Activated T-cell treated with anti-CD3 and anti-CD28 coated beads for 1 hour (primary cell): ENCODE measurements around the gene SLC16A11.

Source experiments
- DNase-seq: peaks from one replicate; pipeline ENCODE4 v3.0.0-alpha.2; 2020; ENCODE audit warnings: low read depth

SLC16A11 gene

DNA sequence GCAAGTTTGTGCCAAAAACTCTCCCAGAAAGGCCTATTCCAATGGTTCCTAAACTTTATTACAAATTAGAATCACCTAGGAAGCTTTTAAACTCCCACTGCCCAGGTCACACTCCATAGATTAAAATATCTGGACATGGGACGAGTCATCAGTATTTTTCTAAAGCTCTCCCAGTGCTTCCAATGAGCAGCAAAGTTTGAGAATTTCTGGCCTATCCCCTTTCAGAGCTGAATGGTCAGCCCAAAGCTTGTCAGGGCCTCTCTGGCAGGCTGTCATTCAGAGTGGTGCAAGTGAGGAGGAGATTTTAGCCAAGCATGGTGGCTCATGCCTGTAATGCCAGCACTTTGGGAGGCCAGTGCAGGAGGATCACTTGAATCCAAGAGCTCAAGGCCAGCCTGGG lies 18.6 kb downstream of the SLC16A11 start:
- DNase-seq = no peak

DNA sequence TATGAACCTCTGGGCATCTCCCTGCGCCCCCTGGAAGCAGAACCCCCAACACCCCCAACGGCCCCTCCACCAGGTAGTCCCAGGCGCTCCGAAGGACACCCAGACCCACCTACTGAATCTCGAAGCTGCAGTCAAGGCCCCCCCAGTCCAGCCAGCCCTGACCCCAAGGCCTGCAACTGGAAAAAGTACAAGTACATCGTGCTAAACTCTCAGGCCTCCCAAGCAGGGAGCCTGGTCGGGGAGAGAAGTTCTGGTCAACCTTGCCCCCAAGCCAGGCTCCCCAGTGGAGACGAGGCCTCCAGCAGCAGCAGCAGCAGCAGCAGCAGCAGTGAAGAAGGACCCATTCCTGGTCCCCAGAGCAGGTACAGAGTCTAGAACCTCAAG lies 19.5 kb downstream of the SLC16A11 start:
- DNase-seq = no peak

DNA sequence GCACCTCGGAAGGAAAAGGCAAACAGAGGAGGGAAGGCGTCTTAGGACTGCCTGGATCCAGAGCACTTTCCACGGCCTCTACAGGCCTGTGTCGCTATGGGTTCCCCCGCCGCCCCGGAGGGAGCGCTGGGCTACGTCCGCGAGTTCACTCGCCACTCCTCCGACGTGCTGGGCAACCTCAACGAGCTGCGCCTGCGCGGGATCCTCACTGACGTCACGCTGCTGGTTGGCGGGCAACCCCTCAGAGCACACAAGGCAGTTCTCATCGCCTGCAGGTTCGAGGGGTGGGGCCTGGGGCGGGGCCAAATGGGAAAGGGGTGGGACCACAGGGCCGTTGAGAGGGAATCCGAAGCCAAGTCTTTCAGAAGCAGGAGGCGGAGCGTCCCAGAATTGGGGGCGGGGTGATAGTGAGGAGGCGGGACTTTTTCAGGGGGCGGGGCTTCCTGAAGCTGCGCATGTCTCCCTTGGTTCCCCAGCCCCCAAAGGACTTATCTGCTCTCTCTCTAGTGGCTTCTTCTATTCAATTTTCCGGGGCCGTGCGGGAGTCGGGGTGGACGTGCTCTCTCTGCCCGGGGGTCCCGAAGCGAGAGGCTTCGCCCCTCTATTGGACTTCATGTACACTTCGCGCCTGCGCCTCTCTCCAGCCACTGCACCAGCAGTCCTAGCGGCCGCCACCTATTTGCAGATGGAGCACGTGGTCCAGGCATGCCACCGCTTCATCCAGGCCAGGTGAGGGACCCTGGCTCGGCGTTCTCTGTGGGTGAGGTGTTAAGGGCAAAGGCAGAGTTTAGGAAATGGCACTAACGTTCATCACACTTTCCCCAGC lies 20.1 kb downstream of the SLC16A11 start:
- peak; percentile 87 for DNase-seq

DNA sequence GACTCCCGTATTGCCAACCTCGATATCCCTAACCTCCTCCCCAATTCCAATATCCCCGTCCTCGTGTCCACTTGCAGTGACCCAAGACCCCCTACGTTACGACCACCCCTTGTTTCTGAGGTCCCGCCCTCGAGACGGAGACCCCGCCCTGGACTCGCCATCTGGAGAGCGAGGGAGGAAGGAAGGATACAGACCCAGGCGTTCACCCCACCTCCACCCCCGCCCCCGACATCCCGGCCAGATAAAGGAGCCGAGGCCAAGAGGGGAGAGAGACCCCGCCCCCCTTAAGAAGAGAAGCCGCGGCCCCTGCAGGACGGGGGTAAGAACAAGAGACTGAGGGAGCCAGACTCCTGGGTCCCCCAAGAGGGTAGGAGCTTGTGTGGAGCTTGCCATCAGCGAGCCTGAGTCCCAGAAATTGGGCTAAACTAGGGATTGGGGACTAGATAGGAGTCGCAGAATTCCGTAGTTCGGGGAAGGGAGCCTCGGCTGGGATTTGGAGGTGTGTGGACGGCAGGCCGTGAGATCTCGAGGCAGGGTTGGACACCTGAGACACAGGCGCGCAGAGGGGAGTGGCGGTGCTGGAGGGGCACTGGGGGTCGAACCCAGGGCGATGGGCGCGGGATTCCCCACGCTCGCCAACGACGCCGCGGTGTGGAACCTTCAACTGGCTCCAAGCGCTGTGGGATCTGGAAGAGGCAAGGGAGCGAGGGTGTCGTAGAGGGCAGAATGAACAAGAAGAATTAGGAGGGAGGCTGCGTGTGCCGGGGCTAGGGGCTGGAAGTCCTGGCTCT lies 20.9 kb downstream of the SLC16A11 start, which contains the start of gene BCL6B:
Gene BCL6B (plus strand): TSS at position 270 of the 791 bp plus-strand sequence. CDS start 622 bp downstream, outside the sequence.
- DNase-seq = no peak

DNA sequence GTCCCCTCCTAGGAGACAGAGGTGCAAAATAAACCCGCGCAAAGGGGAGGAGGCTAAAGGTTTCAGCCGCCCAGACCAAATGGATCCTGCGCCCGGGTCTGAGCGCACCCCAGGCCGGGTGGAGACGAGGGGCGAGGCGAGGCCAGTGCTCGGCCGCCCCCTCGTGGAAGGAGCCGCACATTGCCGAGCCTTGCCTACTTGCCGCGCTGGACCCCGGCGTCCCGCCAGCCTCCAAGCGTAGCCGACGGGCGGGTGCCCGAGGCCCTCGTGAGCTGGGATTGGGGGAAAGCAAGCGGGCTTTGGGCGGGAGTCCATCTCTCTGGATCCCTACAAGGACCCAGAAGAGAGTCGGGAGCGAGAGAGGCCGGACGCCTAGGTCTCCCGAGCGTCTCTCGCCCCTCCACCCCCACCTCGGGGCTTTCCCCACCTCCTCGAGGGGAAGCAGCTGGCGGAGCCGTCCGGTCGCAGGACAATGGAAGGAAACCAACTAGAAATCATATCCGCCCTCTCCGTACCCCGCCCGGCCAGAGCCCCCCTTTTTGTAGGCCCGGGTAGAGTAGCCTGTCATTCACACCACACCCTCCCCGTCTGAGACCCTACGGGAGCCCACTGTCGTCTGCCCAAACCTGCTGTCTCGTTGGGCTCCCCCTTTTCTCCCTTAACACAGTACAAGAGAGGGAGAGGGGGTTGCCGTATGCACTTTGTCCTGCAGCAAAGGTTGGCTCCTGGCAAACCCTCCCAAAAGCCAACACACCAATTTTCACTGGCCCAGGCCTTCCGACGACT lies 21.7 kb downstream of the SLC16A11 start:
- peak; percentile 74 for DNase-seq

DNA sequence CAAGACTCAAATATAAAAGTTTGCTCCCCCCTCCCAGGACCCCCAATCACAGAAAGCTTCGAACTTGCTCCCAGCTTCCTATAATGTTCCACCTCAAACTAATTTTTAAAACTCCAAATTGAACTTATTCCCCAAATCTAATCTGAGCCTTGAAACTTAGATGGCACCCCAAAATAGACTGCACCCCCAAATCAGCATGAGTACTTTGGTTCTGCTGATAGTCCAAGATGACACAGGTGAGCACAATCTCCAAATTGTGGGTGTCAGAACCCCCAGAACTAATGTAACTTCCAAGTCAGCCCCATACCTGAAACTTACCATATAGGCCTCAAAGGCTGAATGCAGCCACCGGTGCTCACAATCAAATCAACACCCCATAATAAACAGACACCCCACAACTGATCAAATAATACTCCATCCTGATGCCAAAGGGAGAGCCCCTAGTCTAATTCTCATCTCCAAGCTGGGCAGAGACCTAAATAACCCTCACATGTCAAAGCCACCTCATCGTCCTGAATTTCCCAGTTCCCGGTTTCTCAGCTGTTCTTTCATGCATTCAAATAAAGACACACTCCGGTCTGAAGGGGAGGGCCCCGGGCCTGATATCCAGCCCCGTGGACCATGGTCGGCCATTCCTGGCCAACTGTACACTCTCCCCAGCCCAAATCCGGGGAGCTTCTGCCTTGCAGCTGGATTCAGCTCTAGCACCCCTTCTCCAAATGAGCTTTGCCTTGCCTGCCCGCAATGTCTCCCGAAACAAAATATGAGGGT lies 22.8 kb downstream of the SLC16A11 start:
- no peak for DNase-seq

DNA sequence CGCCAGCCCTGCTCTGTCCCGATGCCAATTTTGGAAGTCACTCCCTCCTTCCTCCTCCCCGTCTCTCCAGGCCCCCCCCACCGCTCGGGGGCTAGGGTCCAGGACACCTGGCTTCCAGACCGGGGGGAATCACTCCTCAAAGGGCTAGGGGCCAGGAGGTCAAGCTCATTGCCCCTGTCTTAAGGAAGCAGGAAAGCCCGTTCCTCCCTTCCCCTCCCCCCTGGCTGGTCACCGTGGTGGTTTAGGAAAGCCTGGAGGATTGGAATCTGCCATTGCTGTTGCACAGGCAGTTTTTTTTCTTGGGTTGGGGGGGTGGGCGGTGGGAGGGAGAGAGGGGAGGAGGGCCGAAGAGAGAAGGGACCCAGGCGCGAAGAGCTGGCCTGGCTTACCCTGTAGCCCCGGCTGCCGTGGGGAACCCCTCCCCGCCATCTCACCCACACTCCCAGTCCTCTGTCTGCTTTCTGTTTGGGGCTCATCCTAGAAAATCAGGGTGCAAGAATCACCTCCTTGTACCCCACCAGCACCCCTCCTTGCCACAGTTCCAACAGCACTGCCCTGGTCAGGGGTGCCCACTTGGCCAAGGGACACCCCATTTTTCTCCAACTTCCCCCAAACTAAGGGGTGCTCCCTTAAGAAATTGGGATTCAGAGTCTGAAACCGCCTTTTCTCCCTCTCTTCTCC lies 23.9 kb downstream of the SLC16A11 start:
- no peak for DNase-seq

DNA sequence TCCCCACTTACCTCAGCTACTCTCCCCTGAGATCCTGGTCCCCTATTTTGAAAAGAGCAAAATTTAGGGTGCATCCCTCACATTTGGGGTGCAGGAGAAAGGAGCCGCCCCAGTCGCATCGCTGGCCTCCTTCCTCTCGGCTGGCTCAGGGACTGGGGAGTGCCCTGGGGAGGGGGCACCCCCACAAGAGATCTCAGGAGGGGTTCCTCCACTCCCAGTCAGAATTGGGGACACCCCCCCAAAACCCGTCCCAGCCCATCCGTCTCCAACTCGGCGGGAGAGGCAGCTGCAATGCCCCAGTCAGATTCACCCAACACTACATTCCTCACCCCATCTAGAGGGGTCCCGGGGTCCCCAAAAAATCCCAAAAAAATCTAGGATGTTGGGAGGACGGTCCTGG lies 24.5 kb downstream of the SLC16A11 start:
- DNase-seq = no peak

DNA sequence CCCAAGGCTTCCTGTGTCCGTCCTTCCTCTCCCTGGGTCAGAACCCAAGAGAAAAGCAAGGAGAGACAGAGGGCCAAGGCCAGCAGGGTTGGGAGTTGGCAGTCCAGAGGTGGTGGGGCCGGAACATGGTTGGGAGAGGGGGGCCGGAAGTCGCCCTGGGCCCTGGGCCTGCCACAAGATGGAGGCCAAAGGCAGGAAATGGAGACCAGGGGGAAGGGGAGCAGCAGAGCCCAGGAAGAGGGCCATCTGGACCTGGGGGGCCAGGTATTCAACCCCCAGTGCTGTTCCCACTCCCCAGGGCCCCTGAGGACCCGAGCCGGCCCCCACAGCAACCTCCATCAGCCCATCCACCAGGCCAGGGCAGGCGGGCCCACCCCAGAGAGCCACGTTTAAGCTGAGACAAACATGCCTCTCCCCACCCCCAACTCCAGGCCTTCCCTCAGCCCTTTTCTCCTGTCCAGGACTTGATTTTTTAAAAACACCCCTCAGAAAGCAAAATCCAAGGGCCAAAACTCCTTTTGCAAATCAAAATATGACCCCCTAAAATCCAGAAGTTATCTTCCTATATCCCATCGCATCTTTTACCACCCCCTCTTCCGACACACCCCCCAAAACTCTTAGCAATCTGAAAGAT lies 25.4 kb downstream of the SLC16A11 start:
- no peak for DNase-seq

DNA sequence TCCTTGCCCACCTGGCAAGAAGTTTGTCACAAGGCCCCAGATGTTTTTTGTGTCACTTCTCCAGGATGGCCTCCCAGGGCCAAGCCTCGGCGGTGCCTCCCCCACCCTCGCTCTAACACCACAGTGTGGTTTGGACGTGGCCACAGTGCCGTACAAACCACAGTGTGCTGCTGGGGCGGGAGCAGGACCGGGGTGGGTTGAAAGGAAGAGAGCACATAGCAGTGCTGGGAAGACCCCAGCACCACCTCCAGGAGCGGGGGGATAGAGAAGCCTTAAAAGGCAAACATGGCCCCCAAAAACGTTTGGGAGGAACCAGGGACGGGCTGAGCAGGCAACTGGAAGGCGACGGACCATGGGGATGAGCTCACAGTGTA lies 26.1 kb downstream of the SLC16A11 start:
- DNase-seq = no peak

DNA sequence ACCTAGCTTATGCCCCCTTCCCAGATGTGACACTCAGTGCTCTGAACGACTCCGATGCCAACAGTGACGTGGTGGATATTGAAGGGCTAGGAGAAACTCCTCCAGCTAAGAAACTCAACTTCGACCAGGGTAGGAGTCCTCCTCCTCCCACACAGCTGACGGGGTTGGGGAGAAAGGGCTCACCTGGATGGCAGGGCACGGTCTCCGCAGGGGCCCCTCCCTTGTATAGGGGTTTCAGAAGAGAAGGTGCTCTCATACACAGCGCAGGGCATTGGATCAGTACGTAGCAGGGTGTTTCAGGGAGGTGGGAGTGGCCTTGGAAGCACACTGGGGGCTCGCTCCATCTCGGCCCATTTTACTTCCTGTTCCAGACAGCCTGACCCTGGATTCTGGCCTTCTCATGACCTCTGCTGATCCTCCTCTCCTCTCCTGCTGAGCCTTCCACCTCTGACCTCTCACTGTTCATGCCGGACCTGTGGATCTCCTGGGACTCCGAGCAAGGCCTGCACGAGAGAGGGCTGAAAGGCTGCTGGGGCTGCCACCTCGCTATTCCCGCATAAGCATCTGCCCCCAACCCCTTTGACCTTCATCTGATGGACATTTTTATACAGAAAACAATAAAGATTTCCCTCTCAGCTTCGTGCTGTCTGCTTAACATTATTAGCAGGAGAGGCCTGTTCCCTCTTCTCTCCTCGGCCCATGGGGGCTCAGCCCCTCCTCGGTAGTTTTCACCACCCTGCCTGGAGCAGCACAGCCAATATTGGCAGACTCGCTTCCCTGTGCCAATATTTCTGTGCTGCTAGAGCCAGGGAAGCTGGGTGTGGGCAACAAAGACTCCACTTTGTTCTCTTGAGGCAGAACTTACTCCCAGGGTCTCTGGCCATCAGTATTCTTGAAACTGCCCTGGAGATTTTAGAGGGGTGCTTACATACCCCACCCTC lies 26.7 kb downstream of the SLC16A11 start:
- DNase-seq = no peak

DNA sequence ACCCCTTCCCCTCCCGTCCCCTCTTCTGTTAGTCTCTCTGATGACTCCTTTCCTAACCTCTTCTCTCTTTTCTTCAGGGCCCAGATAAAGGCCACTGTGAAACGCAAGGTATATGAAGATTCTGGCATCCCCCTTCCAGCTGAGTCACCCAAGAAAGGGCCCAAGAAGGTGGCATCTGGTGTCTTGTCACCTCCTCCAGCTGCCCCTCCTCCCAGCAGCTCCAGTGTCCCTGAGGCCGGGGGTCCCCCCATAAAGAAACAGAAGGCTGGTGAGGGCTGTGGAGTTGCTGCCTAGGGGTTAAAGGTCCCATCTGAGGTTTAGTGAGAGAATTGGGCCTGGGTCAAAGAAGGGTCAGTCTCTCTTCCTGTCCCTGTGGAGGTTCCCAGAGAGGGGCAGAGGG lies 27.5 kb downstream of the SLC16A11 start:
- DNase-seq = no peak

DNA sequence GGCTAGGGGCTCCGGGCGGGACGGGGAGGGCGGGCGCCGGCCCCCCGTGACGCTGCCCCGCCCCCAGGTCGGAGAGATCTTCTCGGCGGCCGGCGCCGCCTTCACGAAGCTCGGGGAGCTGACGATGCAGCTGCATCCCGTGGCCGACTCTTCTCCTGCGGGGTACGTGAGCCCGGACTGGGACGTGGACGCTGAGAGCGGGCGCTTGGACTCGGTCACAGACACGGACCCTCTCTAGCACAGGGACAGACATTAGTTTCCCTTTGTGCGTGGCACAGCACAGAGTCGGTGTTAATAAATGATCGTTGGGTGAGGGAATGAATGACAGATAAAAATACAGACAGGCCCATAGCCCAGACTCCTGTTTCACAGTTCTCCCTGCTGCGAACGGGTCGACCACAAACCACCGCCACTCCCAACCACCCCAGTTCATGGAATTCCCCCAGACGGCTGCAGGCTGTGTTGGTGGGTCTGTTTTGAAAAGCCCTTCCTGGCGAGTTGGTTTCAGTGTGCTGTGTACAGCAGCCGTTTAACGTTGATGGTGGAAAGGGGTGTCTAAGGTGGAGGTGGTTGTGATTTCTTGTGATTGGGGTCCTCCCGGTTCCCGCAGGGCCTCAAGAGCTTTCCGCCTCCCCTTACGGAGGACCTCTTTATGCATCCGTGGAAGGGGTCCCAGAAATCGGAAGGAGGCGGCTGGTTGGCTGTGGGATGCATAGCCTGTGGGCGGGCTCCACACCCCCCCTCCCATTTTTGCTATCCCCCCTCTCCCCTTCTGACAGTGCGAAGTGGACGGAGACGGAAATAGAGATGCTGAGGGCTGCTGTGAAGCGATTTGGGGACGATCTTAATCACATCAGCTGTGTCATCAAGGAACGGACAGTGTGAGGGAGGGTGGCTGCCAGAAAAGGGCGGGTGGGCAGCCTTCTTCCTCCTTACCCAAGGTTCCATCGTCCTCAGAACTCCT lies 28.6 kb downstream of the SLC16A11 start:
- peak; percentile 60 for DNase-seq

DNA sequence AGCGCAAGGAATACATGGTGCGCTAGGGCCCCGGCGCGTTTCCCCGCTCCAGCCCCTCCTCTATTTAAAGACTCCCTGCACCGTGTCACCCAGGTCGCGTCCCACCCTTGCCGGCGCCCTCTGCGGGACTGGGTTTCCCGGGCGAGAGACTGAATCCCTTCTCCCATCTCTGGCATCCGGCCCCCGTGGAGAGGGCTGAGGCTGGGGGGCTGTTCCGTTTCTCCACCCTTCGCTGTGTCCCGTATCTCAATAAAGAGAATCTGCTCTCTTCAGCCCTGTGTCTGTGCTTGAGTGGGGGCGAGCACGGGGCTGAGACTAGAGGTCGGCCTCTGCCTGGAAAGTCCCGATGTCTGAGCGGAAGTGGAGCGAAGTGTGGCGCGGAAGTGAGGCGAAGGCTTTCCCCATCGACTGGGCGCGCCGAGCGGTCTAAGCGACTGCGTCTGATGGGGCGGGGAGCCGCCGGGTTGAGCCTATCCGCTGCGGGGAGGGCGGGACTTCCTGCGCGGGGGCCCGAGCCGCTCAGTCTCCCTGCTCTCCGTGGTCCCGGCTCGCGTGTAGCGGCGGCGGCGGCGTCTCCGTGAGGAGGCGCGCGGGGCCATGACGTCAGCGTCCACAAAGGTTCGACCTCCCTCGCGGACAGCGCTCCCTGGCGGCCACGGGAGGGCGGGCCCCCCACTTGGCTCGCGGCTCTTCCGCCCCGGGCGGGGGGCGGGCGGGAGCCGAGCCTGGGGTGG lies 29.5 kb downstream of the SLC16A11 start:
- peak; percentile 95 for DNase-seq

DNA sequence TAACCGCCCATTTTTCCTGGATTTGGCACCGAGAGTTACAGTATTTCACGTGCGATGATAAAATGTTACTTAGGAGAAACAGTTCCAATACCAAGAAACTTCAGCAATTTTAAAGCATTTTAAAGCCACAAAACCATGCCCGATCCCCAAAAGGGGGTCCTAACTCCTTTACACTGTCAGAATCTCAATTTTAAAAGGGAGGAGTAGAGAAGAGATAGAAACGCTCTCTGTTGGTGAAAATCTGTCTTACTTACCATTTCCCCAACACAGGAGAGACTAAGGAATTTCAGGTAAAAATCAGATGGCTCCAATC lies 32.0 kb downstream of the SLC16A11 start:
- DNase-seq = no peak

DNA sequence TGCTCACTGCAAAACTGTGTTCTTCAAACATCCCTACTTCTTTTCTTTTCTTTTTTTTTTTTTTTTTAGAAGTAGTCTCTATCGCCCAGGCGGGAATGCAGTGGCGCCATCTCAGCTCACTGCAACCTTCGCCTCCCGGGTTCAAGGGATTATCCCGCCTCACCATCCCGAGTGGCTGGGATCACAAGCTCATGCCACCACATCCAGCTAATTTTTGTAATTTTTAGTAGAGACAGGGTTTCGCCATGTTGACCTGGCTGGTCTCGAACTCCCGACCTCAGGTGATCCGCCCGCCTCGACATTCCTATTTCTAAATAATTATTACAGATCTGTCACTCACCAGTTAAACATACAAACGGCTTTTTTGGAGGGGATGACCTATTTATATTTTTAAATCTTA lies 32.5 kb downstream of the SLC16A11 start:
- DNase-seq = no peak

DNA sequence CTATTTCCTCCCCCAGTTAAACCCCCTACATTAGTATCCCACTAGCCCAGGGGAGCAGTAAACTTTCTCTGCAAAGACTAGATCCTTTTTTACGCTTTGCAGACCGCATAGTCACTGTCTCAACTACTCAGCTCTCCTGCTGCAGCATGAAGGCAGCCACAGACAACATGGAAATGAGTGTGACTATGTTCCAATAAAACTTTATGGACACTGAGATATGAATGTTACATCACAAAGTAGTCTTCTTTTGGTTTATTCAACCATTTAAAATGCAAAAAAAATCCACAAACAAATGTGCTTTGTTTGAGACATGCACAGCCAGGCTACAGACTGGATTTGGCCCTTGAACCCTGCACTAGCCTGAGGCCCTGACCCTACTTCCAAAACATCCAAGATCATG lies 33.4 kb downstream of the SLC16A11 start:
- no peak for DNase-seq

DNA sequence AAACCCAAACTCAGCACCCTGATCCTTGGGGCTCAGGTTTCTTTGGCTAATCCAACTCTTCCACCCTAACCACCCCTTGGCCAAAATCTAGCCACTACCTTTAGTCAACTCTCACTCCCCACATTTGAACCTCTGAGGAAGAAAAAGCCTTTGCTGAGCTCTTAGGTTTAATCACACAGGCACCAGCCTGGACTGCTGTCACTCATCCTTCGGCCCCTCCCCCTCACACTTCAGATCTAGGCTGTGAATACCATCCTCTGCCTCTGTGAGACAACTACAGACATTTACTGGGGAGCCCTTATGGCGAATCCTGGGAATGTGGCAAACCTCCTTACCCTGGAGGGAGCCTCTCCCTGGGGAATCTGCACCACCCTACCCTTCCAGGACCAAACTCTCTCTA lies 36.7 kb downstream of the SLC16A11 start:
- no peak for DNase-seq
